K562 (cell line): ENCODE data around the gene AVPI1. TPM values are rescaled to one million over a fixed set of nuclear protein-coding genes. Genes with fewer than 3 reads are reported as not detected.

ENCODE experiments used
- ATAC-seq: fragments of 200-7000 bp; cut with Tn5 transposase; 3 replicates; pipeline ENCODE4 v1.9.1; 2020; ENCODE audit warnings: moderate library complexity
- BruUV-seq: library from RNA; stranded (reverse); fragments of 400-500 nt; replicated peaks from 2 replicates; lab custom pipeline; 2021; lab: Mats Ljungman, UMichigan
- CTCF ChIA-PET: fragments of 300-600 bp; formaldehyde crosslinking; extraction: SDS; loops from one replicate; lab custom pipeline; 2021; ENCODE audit warnings: low intra/inter-chr PET ratio; lab: Yijun Ruan, JAX
- POLR2A ChIA-PET: fragments of 300-600, 350-650 bp; sonication (Branson Sonifier 250); formaldehyde crosslinking; extraction: SDS; loops from one replicate; lab custom pipeline; 2021; ENCODE audit warnings: antibody characterized with exemption, inconsistent platforms; lab: Yijun Ruan, JAX
- DNase-seq, 4 experiments: peaks; one replicate each; pipeline versions ENCODE4 v3.0.0 to v3.0.0-alpha.2; 2011 to 2018; ENCODE audit warnings: low spot score in 3 of 4, mixed read lengths in 3 of 4; ENCODE audit errors: extremely low read depth in 1 of 4
- FAIRE-seq: peaks from 2 replicates; lab custom pipeline; 2011; peaks lifted over from hg19 to GRCh38; lab: Jason Lieb, UNC
- H2AFZ ChIP-seq: 2 replicates; pipeline ENCODE4 v1.6.0; 2011; ENCODE audit warnings: low read depth, low read length, control low read depth, inconsistent platforms
- H3K27ac ChIP-seq: fragments of 200-600 bp; 3 replicates; pipeline ENCODE4 v1.8.0; 2011; ENCODE audit warnings: low read depth, mild to moderate bottlenecking, control low read depth, inconsistent platforms, low read length, moderate library complexity, mixed read lengths; ENCODE audit errors: extremely low read depth
- H3K27me3 ChIP-seq, 2 experiments: fragments of 300-600 bp in 1 of 2; 2 replicates in 1 of 2; 3 replicates in 1 of 2; pipeline versions ENCODE4 v1.6.0 to v1.8.0; 2011; ENCODE audit warnings: inconsistent platforms in 2 of 2, low read length in 2 of 2, mild to moderate bottlenecking in 1 of 2, mixed read lengths in 1 of 2, moderate library complexity in 1 of 2; ENCODE audit not compliant: control insufficient read depth in 2 of 2, insufficient read depth in 2 of 2
- H3K36me3 ChIP-seq: fragments of 300-600 bp; 3 replicates; pipeline ENCODE4 v1.8.0; 2011; ENCODE audit warnings: mild to moderate bottlenecking, low read length, inconsistent platforms; ENCODE audit not compliant: control insufficient read depth, insufficient read depth
- H3K4me1 ChIP-seq, 2 experiments: fragments of 200-600 bp in 1 of 2; replicated peaks in 1 of 2; 2 replicates in 1 of 2; 3 replicates in 1 of 2; pipeline versions ENCODE4 v1.5.1 to v1.8.0; 2011; ENCODE audit warnings: inconsistent platforms in 2 of 2, low read length in 2 of 2, mild to moderate bottlenecking in 1 of 2, mixed read lengths in 1 of 2, moderate library complexity in 1 of 2; ENCODE audit not compliant: control insufficient read depth in 2 of 2, insufficient read depth in 2 of 2
- H3K4me2 ChIP-seq: 2 replicates; pipeline ENCODE4 v1.6.1; 2011; ENCODE audit warnings: low read length, control low read depth, inconsistent platforms, mixed read lengths; ENCODE audit not compliant: insufficient read depth
- H3K4me3 ChIP-seq: fragments of 200-600 bp; sonication (generic), shearing (Covaris generic); 2 replicates; pipeline ENCODE4 v1.5.1; 2016; ENCODE audit warnings: control low read depth, inconsistent platforms
- H3K79me2 ChIP-seq: fragments of 200-600 bp; 3 replicates; pipeline ENCODE4 v1.8.0; 2011; ENCODE audit warnings: low read length, inconsistent platforms; ENCODE audit not compliant: control insufficient read depth, insufficient read depth
- H3K9ac ChIP-seq, 2 experiments: 2 replicates each; pipeline versions ENCODE4 v1.6.0 to v1.6.1; 2011; ENCODE audit warnings: low read depth in 2 of 2, low read length in 2 of 2, control low read depth in 1 of 2, inconsistent platforms in 1 of 2, mild to moderate bottlenecking in 1 of 2, mixed read lengths in 1 of 2; ENCODE audit not compliant: insufficient read depth in 1 of 2
- H3K9me1 ChIP-seq: one replicate; pipeline ENCODE4 v1.6.0; 2011; ENCODE audit warnings: inconsistent platforms, mild to moderate bottlenecking, low read length, moderate library complexity; ENCODE audit not compliant: control insufficient read depth, insufficient read depth
- H3K9me3 ChIP-seq: replicated peaks from 2 replicates; pipeline ENCODE4 v1.5.1; 2011; ENCODE audit warnings: low read depth, low read length, inconsistent platforms; ENCODE audit not compliant: control insufficient read depth, insufficient read depth
- H4K20me1 ChIP-seq: replicated peaks from 2 replicates; pipeline ENCODE4 v1.6.1; 2011; ENCODE audit warnings: low read length, inconsistent platforms, mixed read lengths; ENCODE audit not compliant: control insufficient read depth, insufficient read depth
- ATF3 ChIP-seq, 2 experiments: fragments of 450-650 bp in 1 of 2; sonication (generic) in 1 of 2; formaldehyde crosslinking in 1 of 2; IDR thresholded peaks in 1 of 2; conservative IDR thresholded peaks in 1 of 2; 2 replicates each; pipeline versions ENCODE4 v1.6.1 to v1.8.1; 2016 to 2023; ENCODE audit warnings: mild to moderate bottlenecking in 2 of 2, moderate library complexity in 2 of 2, inconsistent platforms in 1 of 2, missing genetic modification reagents in 1 of 2
- CREB3 ChIP-seq: fragments of 450-650 bp; conservative IDR thresholded peaks from 2 replicates; pipeline ENCODE4 v1.6.1; 2016; ENCODE audit warnings: missing genetic modification characterization, low read depth, mild to moderate bottlenecking, missing compliant biosample characterization, moderate library complexity
- HMGXB4 ChIP-seq: sonication (generic); formaldehyde crosslinking; IDR thresholded peaks from 2 replicates; pipeline ENCODE4 v1.8.1; 2023; ENCODE audit warnings: mild to moderate bottlenecking, missing genetic modification reagents
- HNRNPLL ChIP-seq: fragments of 200-400 bp; formaldehyde crosslinking; IDR thresholded peaks from 2 replicates; pipeline ENCODE4 v1.6.1; 2017; ENCODE audit warnings: low read length, low read depth, mild to moderate bottlenecking; ENCODE audit not compliant: poor library complexity, severe bottlenecking
- NEUROD1 ChIP-seq: fragments of 150-350 bp; IDR thresholded peaks from 2 replicates; pipeline ENCODE4 v1.6.1; 2014; ENCODE audit warnings: borderline replicate concordance, low read length, low read depth; ENCODE audit not compliant: partially characterized antibody
- NR2C2 ChIP-seq, 2 experiments: fragments of 200-800 bp in 1 of 2; sonication (Bioruptor generic) in 1 of 2; sonication (generic) in 1 of 2; formaldehyde crosslinking in 1 of 2; IDR thresholded peaks; 2 replicates each; pipeline versions ENCODE4 v1.6.1 to v1.8.0; 2016 to 2022; ENCODE audit warnings: mild to moderate bottlenecking in 1 of 2, missing compliant biosample characterization in 1 of 2, missing genetic modification characterization in 1 of 2, missing genetic modification reagents in 1 of 2
- TCF7L2 ChIP-seq: fragments of 150-350 bp; IDR thresholded peaks from 2 replicates; pipeline ENCODE4 v1.6.1; 2016; ENCODE audit warnings: low read depth, mild to moderate bottlenecking, low read length, moderate library complexity
- ZNF175 ChIP-seq: fragments of 200-800 bp; sonication (Bioruptor generic); IDR thresholded peaks from 2 replicates; pipeline ENCODE4 v1.6.1; 2016; ENCODE audit warnings: low read depth, mild to moderate bottlenecking, missing genetic modification characterization, missing compliant biosample characterization
- ZNF24 ChIP-seq: fragments of 450-650 bp; IDR thresholded peaks from 2 replicates; pipeline ENCODE4 v1.6.1; 2016
- ZNF280A ChIP-seq: fragments of 450-650 bp; IDR thresholded peaks from 2 replicates; pipeline ENCODE4 v1.6.1; 2018; ENCODE audit warnings: mild to moderate bottlenecking, low read depth; ENCODE audit not compliant: partially characterized antibody
- ZNF316 ChIP-seq: fragments of 450-650 bp; IDR thresholded peaks from 2 replicates; pipeline ENCODE4 v1.6.1; 2016
- ZNF766 ChIP-seq: fragments of 200-800 bp; sonication (Bioruptor generic); conservative IDR thresholded peaks from 2 replicates; pipeline ENCODE4 v1.6.1; 2016; ENCODE audit warnings: missing genetic modification characterization, missing compliant biosample characterization
- WGBS: fragments of 100-300 bp; shearing (Covaris generic); methylation state at CpG from one replicate; pipeline ENCODE4 v1.1.6; 2016; ENCODE audit warnings: low coverage, mixed read lengths; ENCODE audit not compliant: insufficient coverage; ENCODE audit errors: missing lambda C conversion rate; 5-methylcytosine and 5-hydroxymethylcytosine counted together
- in situ Hi-C: fragments of 300-500 bp; cut with MboI; formaldehyde crosslinking; loops from 4 replicates; pipeline ENCODE4 v1.15.0; 2018; ENCODE audit warnings: inconsistent platforms, mixed read lengths
- intact Hi-C: fragments of 100-400 bp; cut with micrococcal nuclease; formaldehyde crosslinking; loops from 2 replicates; pipeline ENCODE4 v1.14.2; 2022
- polyA plus RNA-seq, 8 experiments: library from polyadenylated mRNA; depleted of rRNA in 4 of 8; stranded (reverse) in 5 of 8; unstranded in 3 of 8; fragments of >200 nt; fragmentation: Nextera tagmentation in 2 of 8; fragmentation: Illumina TruSeq in 1 of 8; extraction: Ambion mirVana in 2 of 8; extraction: Trizol in 1 of 8; gene quantifications; 2 replicates each; pipeline versions ENCODE4 v1.2.1 to v1.2.3, GENCODE V29; 2011 to 2014; ENCODE audit warnings: inconsistent platforms in 1 of 8, missing spikeins in 1 of 8
- total RNA-seq, 7 experiments: library from RNA; depleted of rRNA in 6 of 7; stranded (reverse); fragments of >200 nt in 6 of 7; fragmentation: Illumina TruSeq in 2 of 7; extraction: Trizol in 2 of 7; gene quantifications; 2 replicates each; pipeline versions ENCODE4 v1.2.1 to v1.2.3, GENCODE V29; 2011 to 2021; ENCODE audit warnings: low replicate concordance in 1 of 7

Gene AVPI1
- total and polyA plus RNA-seq, 9 of the 15 experiments (the other 6 are each of a cell fraction or from before 2014, with no cell fraction given) = 0.90 to 10.4 (median 7.4) TPM

GRCh38 chr10:97687785-97688781, 1.0 kb upstream of the AVPI1 start:
- no peak for ATAC-seq
- peak overlapping the region; percentile 97 for H3K27ac ChIP-seq
- CTCF ChIA-PET = no interaction called here
- H3K4me1 ChIP-seq = peaks cover 41 to 52% of the 10 kb centered on the region in 2 experiments; a peak in 4 of 5 replicates
- BruUV-seq = TSS peak; percentile 94
- H3K36me3 ChIP-seq = no peaks in the 10 kb centered on the region
- peak overlapping the region; percentile 87 to 91 for H3K9ac ChIP-seq
- intact Hi-C loops = loop anchor here (10.0 kb wide), 1 partner anchor 113 kb away; the partner anchor contains the start of gene ANKRD2
- WGBS = 28% methylated on average over 14 of the region's 14 CpGs
- H3K9me3 ChIP-seq = no peaks in the 10 kb centered on the region
- POLR2A ChIA-PET = interaction anchor here (0.7 to 2.5 kb wide), 5 partner anchors 10 to 49 kb away, joined by 3 to 9 read pairs (median 5); partner anchors contain the start of gene ZFYVE27
- H4K20me1 ChIP-seq = no peaks in the 10 kb centered on the region; the same call in 1 of the 2 replicates
- peak in 1 of 4 experiments; percentile 38 for DNase-seq
- no peaks in the 10 kb centered on the region for H3K9me1 ChIP-seq
- peaks cover 32% of the 10 kb centered on the region for H3K79me2 ChIP-seq
- FAIRE-seq = peak; percentile 69
- in situ Hi-C loops = no loop called here
- H3K27me3 ChIP-seq = no peaks in the 10 kb centered on the region
- H3K4me2 ChIP-seq = peak overlapping the region; percentile 91
- peak overlapping the region; percentile 93 for H2AFZ ChIP-seq
- H3K4me3 ChIP-seq = peak overlapping the region; percentile 41
- TF ChIP-seq ZNF766 (peak; percentile 5; the same call in 1 of the 2 replicates), ZNF175 (peak; percentile 46; the same call in 1 of the 2 replicates), ZNF24 (no peak), ZNF316 (peak; percentile 62; the same call in 1 of the 2 replicates), HNRNPLL (no peak), ATF3 (IDR thresholded peaks at IDR 0.05) (peak; percentile 87), ATF3 (CRISPR knock-in tag; conservative IDR thresholded peaks at IDR 0.05) (no peak), NR2C2 (CRISPR knock-in tag; IDR thresholded peaks at IDR 0.05) (no peak), NR2C2 (tag; IDR thresholded peaks at IDR 0.05) (peak; percentile 46), CREB3 (peak; percentile 64; the same call in 1 of the 2 replicates), ZNF280A (no peak), HMGXB4 (CRISPR knock-in tag) (no peak), NEUROD1 (no peak), TCF7L2 (no peak)
